B cell (primary cell): ENCODE results near the gene HS3ST2. TPM values are rescaled to one million over a fixed set of nuclear protein-coding genes. Genes with fewer than 3 reads are reported as not detected.

Source experiments
- ATAC-seq: fragments of 200-7000 bp; cut with Tn5 transposase; one replicate; pipeline ENCODE4 v1.10.0; 2021; ENCODE audit warnings: low read depth, mild to moderate bottlenecking, moderate number of reproducible peaks, moderate library complexity
- CTCF ChIA-PET: fragments of 350-600 bp; sonication (Branson Sonifier 250); formaldehyde crosslinking; loops from one replicate; lab custom pipeline; 2021; ENCODE audit warnings: antibody characterized with exemption, inconsistent platforms; lab: Charles Lee
- POLR2A ChIA-PET: fragments of 350-600 bp; sonication (Branson Sonifier 250); formaldehyde crosslinking; loops from one replicate; lab custom pipeline; 2021; ENCODE audit warnings: antibody characterized with exemption; lab: Charles Lee
- DNase-seq: peaks from one replicate; pipeline ENCODE4 v3.0.0; 2013
- H2AFZ ChIP-seq: 2 replicates; pipeline ENCODE4 v1.6.1; 2012; ENCODE audit warnings: mild to moderate bottlenecking, low read depth, low read length; ENCODE audit not compliant: insufficient read depth, poor library complexity, severe bottlenecking
- H3K27ac ChIP-seq, 2 donors: 1 replicate in 1 of 2; 2 replicates in 1 of 2; pipeline ENCODE4 v1.5.1; 2012 to 2013; ENCODE audit warnings: low read length in 2 of 2, mild to moderate bottlenecking in 2 of 2, moderate library complexity in 1 of 2
- H3K27me3 ChIP-seq, 4 experiments: fragments of 200-600 bp in 1 of 4; sonication (generic) in 1 of 4; replicated peaks in 1 of 4; 1 replicate in 2 of 4; 2 replicates in 2 of 4; pipeline versions ENCODE4 v1.6.1 to v1.7.0; 2013 to 2016; ENCODE audit warnings: low read length in 3 of 4, mild to moderate bottlenecking in 2 of 4, mixed read lengths in 1 of 4, moderate library complexity in 1 of 4; ENCODE audit not compliant: insufficient read depth in 4 of 4, control insufficient read depth in 3 of 4; ENCODE audit errors: control extremely low read depth in 1 of 4
- H3K36me3 ChIP-seq, 2 experiments: replicated peaks in 1 of 2; 1 replicate in 1 of 2; 2 replicates in 1 of 2; pipeline versions ENCODE4 v1.6.1 to v1.7.1; 2013; ENCODE audit warnings: low read length in 1 of 2; ENCODE audit not compliant: insufficient read depth in 2 of 2, control insufficient read depth in 1 of 2; ENCODE audit errors: control extremely low read depth in 1 of 2, extremely low read depth in 1 of 2
- H3K4me1 ChIP-seq, 2 donors: fragments of 200-600 bp in 1 of 2; sonication (generic) in 1 of 2; 1 replicate in 1 of 2; 2 replicates in 1 of 2; pipeline versions ENCODE4 v1.5.1 to v1.6.1; 2013 to 2017; ENCODE audit warnings: low read length in 2 of 2; ENCODE audit not compliant: control insufficient read depth in 2 of 2, insufficient read depth in 2 of 2
- H3K4me2 ChIP-seq: replicated peaks from 2 replicates; pipeline ENCODE3; 2012; ENCODE audit warnings: mild to moderate bottlenecking, low read depth, low read length; ENCODE audit not compliant: poor library complexity, severe bottlenecking
- H3K4me3 ChIP-seq, 5 experiments: fragments of 200-600 bp in 1 of 5; sonication (generic) in 1 of 5; 1 replicate in 3 of 5; 2 replicates in 2 of 5; pipeline versions ENCODE4 v1.5.1 to v1.7.0; 2011 to 2016; ENCODE audit warnings: low read length in 4 of 5, mild to moderate bottlenecking in 4 of 5, low read depth in 2 of 5, control low read depth in 1 of 5, moderate library complexity in 1 of 5; ENCODE audit not compliant: insufficient read depth in 1 of 5; ENCODE audit errors: control extremely low read depth in 1 of 5, extremely low read depth in 1 of 5
- H3K79me2 ChIP-seq: fragments of 200-600 bp; sonication (generic); one replicate; pipeline ENCODE4 v1.6.0; 2016; ENCODE audit warnings: low read length; ENCODE audit not compliant: control insufficient read depth, insufficient read depth
- H3K9ac ChIP-seq: fragments of 200-600 bp; sonication (generic); 2 replicates; pipeline ENCODE4 v1.6.1; 2017; ENCODE audit warnings: mild to moderate bottlenecking, low read length, moderate library complexity
- H3K9me3 ChIP-seq, 3 donors: one replicate each; pipeline versions ENCODE4 v1.6.1 to v1.7.1; 2013; ENCODE audit warnings: low read length in 2 of 3; ENCODE audit not compliant: control insufficient read depth in 2 of 3, insufficient read depth in 1 of 3; ENCODE audit errors: control extremely low read depth in 1 of 3
- H4K20me1 ChIP-seq: 2 replicates; pipeline ENCODE4 v1.6.0; 2012; ENCODE audit warnings: mild to moderate bottlenecking, low read length; ENCODE audit not compliant: insufficient read depth, control insufficient read depth, poor library complexity, severe bottlenecking
- H3K27ac Mint-ChIP-seq: one replicate; pipeline ENCODE4 v1.8.0; 2021; ENCODE audit warnings: mixed read lengths
- H3K27me3 Mint-ChIP-seq: one replicate; pipeline ENCODE4 v1.8.0; 2021; ENCODE audit warnings: mixed read lengths
- H3K4me1 Mint-ChIP-seq: one replicate; pipeline ENCODE4 v1.8.0; 2021; ENCODE audit warnings: mixed read lengths
- H3K4me3 Mint-ChIP-seq: one replicate; pipeline ENCODE4 v1.8.0; 2021; ENCODE audit warnings: mixed read lengths
- H3K9me3 Mint-ChIP-seq: one replicate; pipeline ENCODE4 v1.8.0; 2022; ENCODE audit warnings: mixed read lengths; ENCODE audit not compliant: insufficient read depth
- CTCF ChIP-seq: fragments of 200-600 bp; IDR thresholded peaks from one replicate; pipeline ENCODE4 v1.8.0; 2022; ENCODE audit warnings: antibody characterized with exemption, mild to moderate bottlenecking
- EZH2 ChIP-seq: IDR thresholded peaks from 2 replicates; pipeline ENCODE4 v1.6.1; 2012; ENCODE audit warnings: borderline replicate concordance, low read depth, mild to moderate bottlenecking, moderate library complexity, low read length; ENCODE audit not compliant: insufficient read depth, poor library complexity, severe bottlenecking
- WGBS: methylation state at CpG from one replicate; pipeline ENCODE4 v1.1.5; 2013; ENCODE audit warnings: missing lambda C conversion rate; ENCODE audit not compliant: insufficient coverage; 5-methylcytosine and 5-hydroxymethylcytosine counted together
- intact Hi-C: fragments of 100-400 bp; cut with micrococcal nuclease; formaldehyde crosslinking; loops from one replicate; pipeline ENCODE4 v1.10.0; 2022
- polyA plus RNA-seq: library from polyadenylated mRNA; depleted of rRNA; stranded (reverse); fragments of >200 nt; gene quantifications from 2 replicates; pipeline ENCODE4 v1.2.3, GENCODE V29; 2012
- total RNA-seq, 2 donors: library from RNA; stranded (reverse); fragments of 120-200 nt in 1 of 2; gene quantifications; 1 replicate in 1 of 2; 2 replicates in 1 of 2; pipeline versions ENCODE4 v1.2.3 to v1.2.4, GENCODE V29; 2013 to 2022

Gene HS3ST2
- total and polyA plus RNA-seq, 2 donors (not counting 1 experiment from before 2014, with no cell fraction given): not detected

GRCh38 chr16:22810226-22810625 lies 3.7 kb upstream of the HS3ST2 start:
- H3K27ac ChIP-seq: no peak overlapping the region
- no peaks in the 10 kb centered on the region for H3K36me3 ChIP-seq
- no peaks in the 10 kb centered on the region for H3K9me3 Mint-ChIP-seq
- no peak overlapping the region for H3K4me3 ChIP-seq
- ATAC-seq (no peak), DNase-seq (no peak)
- peaks cover 40% of the 10 kb centered on the region for H3K27me3 Mint-ChIP-seq
- TF ChIP-seq CTCF: no peak
- TF ChIP-seq EZH2: no peak
- CTCF ChIA-PET: no interaction called here
- H3K79me2 ChIP-seq: no peaks in the 10 kb centered on the region
- no peak overlapping the region for H3K9ac ChIP-seq
- H3K27ac Mint-ChIP-seq: no peak overlapping the region
- no peaks in the 10 kb centered on the region for H4K20me1 ChIP-seq
- H3K27me3 ChIP-seq: peaks cover 0 to 18% (median 15%) of the 10 kb centered on the region in 4 experiments
- peaks cover 9% of the 10 kb centered on the region for H3K4me1 Mint-ChIP-seq
- intact Hi-C loops: no loop called here
- no peak overlapping the region for H3K4me3 Mint-ChIP-seq
- peaks cover 0 to 11% (median 0%) of the 10 kb centered on the region in 3 donors for H3K9me3 ChIP-seq
- no peak overlapping the region for H2AFZ ChIP-seq
- POLR2A ChIA-PET: no interaction called here
- H3K4me2 ChIP-seq: no peak overlapping the region
- H3K4me1 ChIP-seq: peaks cover 6 to 16% of the 10 kb centered on the region in 2 donors

GRCh38 chr16:22813223-22813947 lies 577 bp upstream of the HS3ST2 start:
- Histone ChIP-seq H3K9me3 (peaks cover 0 to 11% (median 0%) of the 10 kb centered on the region in 3 donors), H4K20me1 (no peaks in the 10 kb centered on the region), H3K36me3 (no peaks in the 10 kb centered on the region), H3K27ac (no peak overlapping the region), H3K27me3 (peaks cover 0 to 35% (median 20%) of the 10 kb centered on the region in 4 experiments), H2AFZ (peak overlapping the region; percentile 16), H3K4me3 (no peak overlapping the region), H3K4me1 (peaks cover 6 to 16% of the 10 kb centered on the region in 2 donors), H3K79me2 (no peaks in the 10 kb centered on the region), H3K9ac (no peak overlapping the region), H3K4me2 (peak overlapping the region; percentile 42)
- CTCF ChIA-PET: no interaction called here
- POLR2A ChIA-PET: no interaction called here
- Mint-ChIP-seq H3K4me1 (peaks cover 9% of the 10 kb centered on the region), H3K27ac (no peak overlapping the region), H3K9me3 (no peaks in the 10 kb centered on the region), H3K27me3 (peaks cover 56% of the 10 kb centered on the region), H3K4me3 (peak overlapping the region; percentile 10)
- 7% methylated on average over 49 of the region's 59 CpGs for WGBS
- no peak for ATAC-seq
- intact Hi-C loops: no loop called here
- DNase-seq: peak; percentile 17
- no peak for TF ChIP-seq CTCF
- TF ChIP-seq EZH2: no peak
